GM18508 (cell line): ENCODE data around the gene MTLN.
"Not testable (repeated sequence)": the region's sequence is repeated elsewhere in the genome, so short reads cannot be mapped to it uniquely, and the experiment has no call there.

Experiments used
- ATAC-seq: cut with Tn5 transposase; IDR thresholded peaks from one replicate; pipeline ENCODE4 v1.9.1; 2021; ENCODE audit warnings: moderate number of reproducible peaks; ENCODE audit not compliant: insufficient read depth, unreplicated experiment

MTLN gene

GRCh38 chr2:110211938-110212858 lies at the start of gene MTLN:
Gene MTLN, minus strand, starts transcription at chr2:110212547. Its CDS starts 22 bp downstream, at chr2:110212525.
- ATAC-seq, result no peak

DNA sequence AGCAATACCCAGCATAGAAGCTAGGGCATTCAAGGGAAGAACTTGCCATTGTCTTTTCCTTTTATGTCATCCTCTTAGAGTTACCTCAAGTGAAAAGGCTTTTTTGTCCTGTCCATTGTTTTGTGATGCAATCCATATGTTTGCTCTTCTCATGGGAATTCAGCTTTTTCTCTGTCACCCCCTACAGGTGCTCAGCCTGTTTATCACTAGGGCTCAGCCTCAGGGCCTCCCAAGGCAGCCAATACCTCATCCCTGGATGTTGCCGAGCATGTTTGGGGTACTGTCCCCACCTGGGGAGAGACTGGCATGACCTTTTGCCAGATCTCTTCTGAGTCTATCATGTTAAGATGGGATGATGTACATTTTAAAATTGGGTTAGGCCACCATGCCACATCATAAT lies 49.6 kb upstream of the MTLN start:
- not testable (repeated sequence) for ATAC-seq

DNA sequence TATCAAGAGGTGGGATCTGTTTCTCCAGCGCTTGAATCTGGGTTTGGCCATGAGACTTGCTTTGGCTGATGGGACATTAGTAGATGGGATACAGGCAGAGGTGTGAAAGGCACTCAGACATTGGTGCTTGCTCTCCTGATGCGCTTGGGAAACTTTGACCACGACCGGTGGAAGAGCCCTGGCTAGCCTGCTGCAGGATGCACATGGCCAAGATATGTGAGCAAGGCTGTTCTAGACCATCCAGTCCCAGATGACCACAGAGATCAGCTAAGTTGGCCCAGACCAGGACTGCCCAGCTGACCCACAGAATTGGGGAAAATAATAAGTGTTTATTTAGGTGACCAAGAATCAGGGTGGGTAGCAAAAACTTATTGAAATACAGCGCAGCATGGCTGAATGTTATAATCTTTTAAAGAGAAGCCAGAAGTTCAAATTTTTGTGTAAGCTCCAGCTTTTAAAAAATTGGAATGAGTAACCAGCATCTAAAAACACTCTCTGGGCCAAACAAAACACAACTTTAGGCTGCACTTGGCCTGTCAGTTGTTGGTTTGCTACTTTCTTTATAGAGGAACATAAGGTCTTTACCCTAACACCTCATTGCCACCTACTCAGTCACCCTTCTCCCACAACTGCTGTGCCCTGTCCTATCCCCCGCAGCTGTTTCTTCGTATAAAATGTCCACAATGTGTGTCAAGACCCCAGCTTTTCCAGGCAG lies 35.9 kb upstream of the MTLN start:
- ATAC-seq, result not testable (repeated sequence)

DNA sequence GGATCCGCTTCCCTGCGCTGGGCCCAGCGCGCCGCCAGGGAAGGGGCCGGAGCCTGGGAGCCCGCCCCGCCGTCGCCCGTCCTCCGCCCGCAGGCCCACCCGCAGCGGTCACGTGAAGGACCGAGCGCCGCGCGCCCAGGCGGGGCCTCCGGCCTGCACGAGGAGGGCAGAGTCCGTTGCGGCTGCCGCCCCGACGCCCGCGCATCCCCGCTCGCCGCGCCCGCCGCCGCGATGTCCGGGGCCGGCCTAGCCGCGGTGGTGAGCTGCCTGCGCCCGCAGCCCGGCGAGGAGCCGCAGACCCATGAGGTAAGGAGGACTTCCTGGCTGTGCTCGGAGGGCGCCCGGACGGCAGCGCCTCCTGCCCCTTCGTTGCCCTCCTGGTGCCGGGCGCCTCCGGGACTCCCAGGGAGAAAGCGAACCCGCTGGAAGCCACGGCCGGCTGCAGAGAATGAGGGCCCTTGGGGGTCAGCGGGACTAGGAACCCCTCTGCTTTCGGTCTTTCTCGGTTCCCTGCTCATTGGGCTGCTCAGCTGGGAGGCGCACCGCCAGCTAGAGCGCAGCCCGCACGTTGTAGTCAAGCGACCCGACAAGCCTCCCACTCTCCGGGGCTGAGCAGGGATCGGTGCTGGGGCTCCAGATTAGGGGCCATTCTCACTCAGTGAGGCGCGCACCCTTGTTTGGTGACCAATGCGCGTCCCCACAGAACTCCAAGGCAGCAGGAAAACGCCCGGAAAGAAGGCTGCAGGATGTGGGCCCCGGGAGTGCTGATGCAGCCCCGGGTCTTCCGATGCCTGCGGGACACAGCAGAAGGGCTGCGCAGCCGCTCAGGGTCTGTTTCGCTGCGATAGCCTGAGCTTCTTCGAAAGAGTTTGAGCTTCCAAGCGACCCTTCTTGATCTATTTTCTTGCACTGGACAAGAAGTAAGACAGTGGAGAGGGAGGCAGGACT lies 33.4 kb upstream of the MTLN start:
- not testable (repeated sequence) for ATAC-seq

DNA sequence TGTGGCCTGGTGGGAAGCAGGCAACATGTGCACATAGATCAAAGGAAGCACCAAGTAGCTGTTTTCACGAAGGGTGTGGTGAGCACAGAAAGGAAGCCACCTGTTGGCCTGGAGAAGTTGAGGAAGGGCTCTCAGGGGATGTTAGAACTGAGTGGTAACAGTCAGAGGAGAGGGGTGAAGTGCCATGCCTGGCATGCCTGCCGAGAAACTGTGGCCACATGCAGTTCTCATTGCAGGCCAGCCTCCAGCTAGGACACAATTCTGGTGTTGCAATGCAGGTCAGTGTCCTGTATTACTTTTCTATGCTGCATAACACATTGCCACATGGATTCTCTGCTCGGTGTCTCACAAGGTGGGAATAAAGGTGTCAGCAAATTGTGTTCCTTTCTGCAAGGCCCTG lies 30.9 kb upstream of the MTLN start:
- ATAC-seq, result not testable (repeated sequence)

- ATAC-seq, result not testable (repeated sequence)
These were observed 22.2 kb upstream of the MTLN start for GRCh38 chr2:110234514-110234913.

DNA sequence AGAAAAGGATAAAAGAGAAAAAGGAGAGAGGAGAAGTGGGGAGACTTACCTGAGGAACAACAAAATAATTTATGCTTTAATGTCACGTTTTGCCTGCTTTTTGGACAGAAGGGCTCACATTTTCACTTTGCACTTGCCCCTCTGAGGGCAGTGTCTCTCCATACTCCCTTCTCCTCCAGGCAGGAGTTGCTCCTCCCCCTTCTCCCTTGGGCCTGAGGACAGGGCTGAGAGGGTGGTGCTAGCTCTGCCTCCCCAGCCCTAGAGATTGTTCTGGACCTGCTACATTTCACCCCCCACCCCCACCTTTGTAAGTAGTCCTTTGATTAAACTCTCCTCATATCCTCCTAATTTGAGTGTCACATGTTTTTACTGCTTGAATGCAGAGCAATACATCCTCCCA lies 17.5 kb upstream of the MTLN start:
- ATAC-seq, result not testable (repeated sequence)

- ATAC-seq, result not testable (repeated sequence)
These were observed 10.3 kb upstream of the MTLN start for GRCh38 chr2:110222626-110223025.

DNA sequence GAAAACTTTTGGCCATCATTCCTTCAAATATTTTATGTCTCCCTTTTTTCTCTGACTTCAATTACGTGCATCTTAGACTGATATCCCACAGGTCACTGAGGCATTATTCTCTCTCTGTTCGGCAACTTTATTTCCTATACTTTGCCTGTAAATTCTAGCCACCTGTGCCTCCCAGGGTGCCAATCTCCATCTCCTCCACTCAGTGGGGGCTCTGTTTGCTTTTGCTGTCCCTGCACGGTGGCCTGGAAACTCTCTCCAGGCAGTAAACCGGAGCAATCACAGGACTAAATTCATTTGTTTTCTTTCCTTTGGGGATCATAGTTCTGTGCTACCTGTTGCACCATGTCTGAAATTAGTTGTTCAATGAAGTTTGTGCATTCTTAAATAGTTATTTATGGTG lies 9.6 kb upstream of the MTLN start:
- no peak for ATAC-seq

DNA sequence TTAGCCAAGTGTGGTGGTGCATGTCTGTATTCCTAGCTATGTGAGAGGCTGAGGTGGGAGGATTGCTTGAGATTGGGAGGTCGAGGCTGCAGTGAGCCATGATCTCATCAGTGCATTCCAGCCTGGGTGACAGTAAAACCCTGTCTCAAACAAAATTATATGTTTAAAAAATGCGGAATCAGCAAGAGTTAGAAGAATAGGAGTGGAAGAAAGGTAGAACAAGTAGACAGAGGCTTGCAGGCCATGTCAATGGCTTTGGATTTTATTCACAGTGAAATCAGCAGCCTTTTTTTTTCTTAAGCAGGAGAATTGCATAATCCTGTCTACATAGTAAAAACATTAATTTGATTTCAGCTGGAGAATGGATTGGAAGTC lies 7.8 kb upstream of the MTLN start:
- ATAC-seq, result no peak

- no peak for ATAC-seq
These were observed 7.3 kb upstream of the MTLN start for GRCh38 chr2:110219496-110220189.

DNA sequence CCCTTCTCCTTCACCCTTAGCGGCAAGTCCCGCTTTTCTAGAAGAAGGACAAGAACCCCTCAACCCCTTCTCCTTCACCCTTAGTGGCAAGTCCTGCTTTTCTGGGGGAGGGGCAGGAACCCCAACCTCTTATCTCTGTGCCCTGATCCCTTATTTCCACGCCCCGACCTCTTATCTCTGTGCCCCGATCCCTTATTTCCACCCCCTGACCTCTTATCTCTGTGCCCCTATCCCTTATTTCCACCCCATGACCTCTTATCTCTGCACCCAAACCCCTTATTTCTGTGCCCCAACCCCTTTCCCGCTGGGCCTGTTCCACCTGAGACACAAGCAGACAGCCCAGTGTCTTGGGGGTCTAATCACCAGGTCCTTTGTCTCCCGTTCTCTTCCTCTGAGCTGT lies 6.5 kb upstream of the MTLN start:
- not testable (repeated sequence) for ATAC-seq

- ATAC-seq, result no peak
These were observed 4.5 kb upstream of the MTLN start for GRCh38 chr2:110216803-110217202.

DNA sequence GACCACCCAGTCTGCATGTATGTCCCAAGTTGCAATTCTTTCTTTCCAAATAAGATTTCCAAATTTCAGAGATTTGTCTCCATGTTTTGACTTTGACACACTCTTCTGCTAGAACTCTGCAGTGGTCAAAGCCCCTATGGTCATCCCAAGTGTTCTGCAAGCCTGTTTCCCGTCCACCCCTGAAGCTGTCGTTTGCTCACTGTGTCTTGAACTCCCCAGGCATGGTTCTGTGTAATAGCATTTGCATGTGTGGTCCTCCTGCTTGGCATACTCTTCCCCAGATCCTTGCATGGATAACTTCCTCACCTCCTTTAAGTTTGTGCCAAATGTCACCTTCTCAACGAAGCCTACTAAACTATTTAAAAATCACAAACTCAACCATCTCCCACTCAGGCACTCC lies 3.9 kb upstream of the MTLN start:
- ATAC-seq, result no peak

DNA sequence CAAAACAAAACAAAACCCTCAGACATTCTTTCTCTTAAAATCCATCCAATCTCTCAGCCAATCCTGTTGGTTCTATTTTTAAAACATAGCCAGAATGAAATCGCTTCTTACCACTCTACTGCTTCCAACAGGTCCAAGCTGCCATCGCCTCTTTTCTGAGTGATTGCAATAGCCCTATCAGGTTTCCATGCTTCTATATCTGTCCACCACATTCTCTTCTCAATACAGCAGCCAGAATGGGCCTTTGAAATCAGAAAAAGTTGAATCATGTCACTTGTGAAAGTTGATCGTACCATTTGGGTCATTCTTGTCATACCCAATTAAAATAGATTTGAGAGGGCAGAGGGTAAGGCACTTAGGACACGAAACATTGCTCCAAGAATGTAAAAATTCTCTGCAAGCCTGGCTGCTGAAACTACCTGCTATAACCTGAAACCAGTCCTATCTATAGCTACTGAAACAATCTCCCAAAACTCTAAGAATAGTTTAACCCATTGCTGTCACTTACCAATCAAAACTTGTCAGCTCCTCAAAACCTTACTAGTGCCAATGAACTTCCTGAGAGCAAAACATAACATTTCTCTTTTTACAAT lies 3.3 kb upstream of the MTLN start:
- ATAC-seq, result no peak

- no peak for ATAC-seq
These were observed 2.7 kb upstream of the MTLN start for GRCh38 chr2:110215091-110215490.

GRCh38 chr2:110213522-110213921 lies 1.2 kb upstream of the MTLN start:
- ATAC-seq, result not testable (repeated sequence)

DNA sequence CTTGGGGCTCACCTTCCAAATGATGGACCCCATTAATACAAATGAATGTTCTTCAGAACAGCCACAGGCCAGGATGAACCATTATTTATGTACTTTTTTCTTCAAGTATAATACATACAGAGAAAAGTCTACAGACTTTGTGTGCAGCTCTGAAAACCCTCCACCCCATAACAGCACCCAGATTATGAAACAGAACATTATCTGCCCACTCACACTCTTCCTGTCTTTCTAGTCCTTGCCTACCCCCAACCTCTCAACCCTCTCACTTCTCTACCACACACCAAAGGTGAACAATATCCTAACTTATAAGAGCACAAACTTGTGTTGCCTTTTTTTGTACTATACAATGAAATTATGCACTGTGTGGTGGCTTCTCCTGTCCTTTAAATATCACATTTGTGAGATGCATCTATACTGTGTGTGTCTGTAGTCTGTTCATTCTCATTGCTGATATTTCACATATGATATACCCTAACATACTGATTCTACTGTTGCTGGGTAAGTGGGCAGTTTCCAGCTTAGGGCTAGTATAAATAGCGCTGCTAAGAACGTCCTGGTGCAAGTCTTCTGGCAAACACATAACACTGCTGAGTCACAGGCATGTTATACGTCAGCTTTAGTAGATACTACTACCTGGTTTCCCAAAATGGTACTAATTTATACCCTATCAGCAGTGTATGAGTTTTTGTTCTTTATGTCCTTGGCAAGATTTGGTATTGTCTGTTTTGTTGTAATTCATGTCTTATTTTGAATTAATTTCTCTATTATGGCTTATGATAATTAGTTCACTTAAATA lies 6.5 kb downstream of the MTLN start:
- ATAC-seq, result no peak
